Ureter (tissue), 1 donor: ENCODE results near the gene RABEP2. TPM values are rescaled to one million over a fixed set of nuclear protein-coding genes. Genes with fewer than 3 reads are reported as not detected.
"Not testable (repeated sequence)": the region's sequence is repeated elsewhere in the genome, so short reads cannot be mapped to it uniquely, and the experiment has no call there.

Experiments used
- DNase-seq: peaks from one replicate; pipeline ENCODE4 v3.0.0-alpha.2; 2020; ENCODE audit warnings: low spot score
- total RNA-seq: library from RNA; stranded (reverse); gene quantifications from one replicate; pipeline ENCODE4 v1.2.4, GENCODE V29; 2023
- donor health status: DM: yes; HTN: yes; CAD: no.

Gene RABEP2
- total RNA-seq, 1 donor from 2014 or later, result 26.5 TPM

DNA sequence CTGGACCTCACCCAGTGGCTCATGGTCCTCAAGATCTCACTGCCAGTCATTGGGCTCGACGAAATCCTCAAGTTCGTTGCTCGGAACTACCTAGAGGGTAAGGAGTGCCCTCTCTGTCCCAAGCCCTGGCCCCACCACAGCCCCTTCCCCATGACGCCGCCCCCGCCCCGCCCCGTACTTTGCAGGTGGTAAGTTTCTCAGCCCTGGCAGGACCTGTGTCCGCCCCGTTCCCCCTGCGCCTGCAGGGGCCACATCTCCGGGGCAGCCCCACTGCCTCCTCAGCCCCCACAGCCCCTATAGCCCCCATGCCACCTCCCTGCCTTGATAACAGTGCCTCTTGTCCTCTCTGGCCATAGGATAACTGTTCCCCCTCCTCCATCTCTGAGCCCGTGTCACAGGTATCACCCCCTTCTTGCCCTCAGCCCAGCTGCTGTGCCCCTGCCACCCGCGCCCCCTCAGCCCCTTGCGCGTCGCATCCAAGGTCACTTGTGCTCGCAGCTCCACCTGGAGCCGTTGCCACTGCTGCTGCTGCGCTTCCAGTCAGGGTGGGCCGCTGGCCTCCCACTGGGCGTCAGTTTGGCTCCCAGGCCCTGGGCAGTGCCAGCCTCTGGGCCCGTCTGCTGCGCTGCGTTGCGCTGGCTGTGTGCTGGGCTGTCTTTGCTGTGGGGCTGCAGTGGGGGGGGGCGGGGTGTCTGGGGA is 21.5 kb downstream of the RABEP2 start:
- no peak for DNase-seq

GRCh38 chr16:28902909-28903308 is 22.1 kb downstream of the RABEP2 start:
- no peak for DNase-seq

DNA sequence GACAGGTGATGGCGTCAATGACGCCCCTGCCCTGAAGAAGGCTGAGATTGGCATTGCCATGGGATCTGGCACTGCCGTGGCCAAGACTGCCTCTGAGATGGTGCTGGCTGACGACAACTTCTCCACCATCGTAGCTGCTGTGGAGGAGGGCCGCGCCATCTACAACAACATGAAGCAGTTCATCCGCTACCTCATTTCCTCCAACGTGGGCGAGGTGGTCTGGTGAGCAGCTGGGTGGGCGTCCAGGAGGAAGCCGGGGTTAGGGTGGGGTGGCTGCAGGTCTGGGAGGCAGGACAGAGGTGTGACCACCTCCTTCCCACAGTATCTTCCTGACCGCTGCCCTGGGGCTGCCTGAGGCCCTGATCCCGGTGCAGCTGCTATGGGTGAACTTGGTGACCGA is 23.2 kb downstream of the RABEP2 start:
- no peak for DNase-seq

DNA sequence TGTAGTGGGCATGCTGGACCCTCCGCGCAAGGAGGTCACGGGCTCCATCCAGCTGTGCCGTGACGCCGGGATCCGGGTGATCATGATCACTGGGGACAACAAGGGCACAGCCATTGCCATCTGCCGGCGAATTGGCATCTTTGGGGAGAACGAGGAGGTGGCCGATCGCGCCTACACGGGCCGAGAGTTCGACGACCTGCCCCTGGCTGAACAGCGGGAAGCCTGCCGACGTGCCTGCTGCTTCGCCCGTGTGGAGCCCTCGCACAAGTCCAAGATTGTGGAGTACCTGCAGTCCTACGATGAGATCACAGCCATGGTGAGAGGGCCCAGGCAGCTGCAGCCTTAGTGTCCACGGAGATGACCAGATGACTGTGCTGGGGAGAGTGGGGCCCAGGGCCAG is 24.4 kb downstream of the RABEP2 start:
- DNase-seq, result no peak

GRCh38 chr16:28899882-28900590 is 25.0 kb downstream of the RABEP2 start:
- DNase-seq, result no peak

DNA sequence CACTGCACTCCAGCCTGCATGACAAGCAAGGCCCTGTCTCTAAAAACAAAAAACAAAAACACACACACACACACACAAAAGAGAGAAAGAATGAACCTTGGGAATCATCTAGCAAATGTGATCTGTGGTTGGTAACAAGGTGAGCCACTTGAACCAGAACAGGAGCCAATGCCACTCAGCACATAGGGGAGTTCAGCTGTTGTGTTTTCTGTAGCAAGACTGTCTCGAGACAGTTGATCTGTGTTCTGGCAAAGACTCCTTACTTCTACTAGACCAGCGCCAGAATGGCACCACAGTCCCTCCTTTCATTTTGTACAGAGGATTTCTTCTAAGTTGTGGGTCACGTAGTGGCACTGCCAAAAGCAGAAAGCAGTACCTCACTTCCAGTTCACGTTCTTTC is 26.1 kb downstream of the RABEP2 start:
- no peak for DNase-seq

- DNase-seq, result no peak
These were observed 26.8 kb downstream of the RABEP2 start for GRCh38 chr16:28898266-28898665.

GRCh38 chr16:28897826-28898225 is 27.2 kb downstream of the RABEP2 start:
- no peak for DNase-seq

- DNase-seq, result no peak
These were observed 29.4 kb downstream of the RABEP2 start for GRCh38 chr16:28895609-28896008.

GRCh38 chr16:28893291-28893690 is 31.7 kb downstream of the RABEP2 start:
- no peak for DNase-seq

- DNase-seq, result no peak
These were observed 32.8 kb downstream of the RABEP2 start for GRCh38 chr16:28891964-28892890.

DNA sequence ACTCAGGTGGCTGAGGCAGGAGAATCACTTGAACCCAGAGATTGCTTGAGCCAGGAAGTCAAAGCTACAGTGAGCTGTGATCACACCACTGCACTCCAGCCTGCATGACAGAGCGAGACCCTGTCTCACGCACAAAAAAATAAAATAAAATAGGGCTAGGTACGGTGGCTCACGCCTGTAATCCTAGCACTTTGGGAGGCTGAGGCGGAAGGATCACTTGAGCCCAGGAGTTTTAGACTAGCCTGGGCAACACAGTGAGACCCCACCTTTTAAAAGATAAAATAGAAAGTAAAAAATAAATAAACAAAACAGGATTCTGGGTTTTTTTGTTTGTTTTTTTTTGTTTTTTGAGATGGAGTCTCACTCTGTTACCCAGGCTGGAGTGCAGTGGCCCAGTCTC is 34.7 kb downstream of the RABEP2 start:
- not testable (repeated sequence) for DNase-seq

- DNase-seq, result no peak
These were observed 38.1 kb downstream of the RABEP2 start for GRCh38 chr16:28886945-28887344.

DNA sequence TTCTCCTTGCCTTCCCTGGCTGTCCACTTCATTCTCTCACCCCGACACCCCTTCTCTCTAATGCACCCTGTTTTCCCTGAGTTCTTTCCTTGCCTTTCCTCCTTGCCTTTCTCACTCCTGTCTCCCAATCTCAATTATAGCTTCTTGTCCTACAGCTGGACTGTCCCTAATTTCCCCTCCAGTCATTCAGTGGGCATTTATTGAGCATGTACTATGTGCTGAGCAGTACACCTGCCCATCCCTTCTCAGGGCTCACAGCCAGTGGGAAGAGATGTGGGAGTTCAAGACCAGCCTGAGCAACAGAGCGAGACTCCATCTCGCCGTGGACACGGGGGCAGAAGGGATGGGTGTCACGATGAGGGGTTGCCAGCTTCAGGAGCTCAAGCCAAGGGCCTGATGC is 41.0 kb downstream of the RABEP2 start:
- DNase-seq, result no peak

- no peak for DNase-seq
These were observed 41.6 kb downstream of the RABEP2 start for GRCh38 chr16:28883221-28883996.

DNA sequence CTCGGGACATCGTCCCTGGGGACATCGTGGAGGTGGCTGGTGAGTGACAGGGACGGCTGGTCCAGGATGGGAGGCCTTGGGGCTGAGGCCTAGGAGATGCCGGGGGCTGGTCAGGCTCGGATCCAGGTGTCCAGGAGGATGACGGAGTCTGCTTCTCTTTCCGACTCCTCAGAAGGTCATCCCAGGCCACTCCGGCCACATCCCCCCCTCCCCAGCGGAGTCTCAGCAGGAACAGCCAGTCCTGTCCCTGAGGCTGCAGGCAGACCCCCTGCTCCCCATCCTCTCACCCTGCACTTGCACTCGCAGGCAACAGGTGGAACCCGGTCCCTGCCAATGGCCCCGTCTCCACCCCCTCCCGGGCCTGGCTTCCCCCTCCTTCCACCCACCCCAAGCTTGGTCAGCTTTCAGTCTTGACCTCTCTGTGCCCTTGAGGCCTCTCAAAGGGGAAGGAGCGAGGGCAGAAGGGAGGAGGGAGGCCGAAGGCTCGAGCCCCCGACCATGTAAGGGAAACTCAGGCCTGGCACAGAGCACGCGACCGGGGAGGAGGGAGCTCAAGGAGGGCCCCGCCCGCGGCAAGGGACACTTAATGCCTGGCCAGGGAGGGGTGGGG is 42.4 kb downstream of the RABEP2 start:
- no peak for DNase-seq

DNA sequence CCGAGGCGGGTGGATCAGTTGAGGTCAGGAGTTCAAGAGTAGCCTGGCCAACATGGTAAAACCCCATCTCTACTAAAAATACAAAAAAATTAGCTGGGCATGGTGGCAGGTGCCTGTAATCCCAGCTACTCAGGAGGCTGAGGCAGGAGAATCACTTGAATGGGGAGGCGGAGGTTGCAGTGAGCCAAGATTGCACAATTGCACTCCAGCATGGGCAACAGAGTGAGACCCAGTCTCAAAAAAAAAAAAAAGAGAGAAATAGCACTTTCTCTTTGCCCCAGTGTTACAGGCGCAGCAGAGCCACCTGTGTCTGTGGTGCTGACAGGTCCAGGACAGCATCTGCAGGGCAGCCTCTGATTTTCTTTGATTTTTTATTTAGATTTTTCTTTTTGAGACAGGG is 43.5 kb downstream of the RABEP2 start:
- DNase-seq, result not testable (repeated sequence)

GRCh38 chr16:28880955-28881354 is 44.1 kb downstream of the RABEP2 start:
- DNase-seq, result no peak

DNA sequence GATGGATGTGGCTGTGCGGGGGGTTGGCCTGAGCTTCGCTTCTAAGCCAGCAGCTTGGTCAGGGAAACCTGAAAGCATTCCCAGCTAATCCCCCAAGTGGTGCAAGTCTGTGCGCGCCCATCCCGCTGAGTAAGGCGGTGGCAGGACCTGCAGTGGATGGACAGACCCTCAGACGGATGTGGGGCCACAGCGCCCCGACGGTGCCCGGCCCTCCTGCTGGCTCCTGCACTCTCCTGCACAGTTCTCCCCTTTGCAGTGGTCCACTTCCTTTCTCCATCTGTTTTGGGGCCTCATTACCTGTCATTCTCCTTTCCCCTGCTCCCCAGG is 44.5 kb downstream of the RABEP2 start:
- no peak for DNase-seq

GRCh38 chr16:28879841-28880588 is 45.0 kb downstream of the RABEP2 start:
- peak; percentile 90 for DNase-seq
